CD4-positive, alpha-beta T cell treated with Interleukin-17A for 4 hours (primary cell): ENCODE results near the gene FAM193A.
"Not testable (repeated sequence)": the region's sequence is repeated elsewhere in the genome, so short reads cannot be mapped to it uniquely, and the experiment has no call there.

Source experiments
- DNase-seq: peaks from one replicate; pipeline ENCODE4 v3.0.0-alpha.2; 2020; ENCODE audit warnings: mixed read lengths

FAM193A gene

GRCh38 chr4:2574863-2575262 lies 38.4 kb downstream of the FAM193A start:
- DNase-seq, result no peak

DNA sequence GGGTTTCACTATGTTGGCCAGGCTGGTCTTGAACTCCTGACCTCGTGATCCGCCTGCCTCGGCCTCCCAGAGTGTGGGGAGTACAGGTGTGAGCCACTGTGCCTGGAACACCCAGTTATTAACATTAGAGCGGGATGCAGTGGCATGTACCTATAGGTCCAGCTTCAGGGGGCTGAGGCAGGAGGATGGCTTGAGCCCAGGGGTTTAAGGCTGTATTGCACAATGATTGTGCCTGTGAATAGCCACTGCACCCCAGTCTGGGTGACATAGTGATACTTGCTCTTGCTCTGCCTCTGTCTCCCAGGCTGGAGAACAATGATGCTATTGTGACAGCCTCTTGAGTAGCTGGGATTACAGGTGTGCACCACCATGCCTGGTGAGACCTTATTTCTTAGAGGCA lies 39.8 kb downstream of the FAM193A start:
- no peak for DNase-seq

DNA sequence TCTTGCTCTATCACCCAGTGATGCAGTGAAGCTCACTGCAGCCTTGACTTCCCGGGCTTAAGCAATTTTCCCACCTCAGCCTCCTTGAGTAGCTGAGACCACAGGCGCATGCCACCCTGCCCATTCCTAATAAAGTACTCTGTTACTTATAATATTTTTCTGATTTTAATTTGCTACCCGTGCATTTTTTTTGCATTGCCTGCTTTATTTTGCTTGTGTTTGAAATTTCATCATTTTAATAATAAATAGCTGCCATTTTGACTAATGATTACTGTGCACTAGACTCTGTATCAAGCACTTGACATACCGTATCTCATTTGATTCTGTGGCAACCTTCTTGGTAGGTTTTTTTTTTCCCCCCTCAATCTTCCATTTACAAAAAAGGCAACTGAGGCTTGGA lies 41.7 kb downstream of the FAM193A start:
- no peak for DNase-seq

DNA sequence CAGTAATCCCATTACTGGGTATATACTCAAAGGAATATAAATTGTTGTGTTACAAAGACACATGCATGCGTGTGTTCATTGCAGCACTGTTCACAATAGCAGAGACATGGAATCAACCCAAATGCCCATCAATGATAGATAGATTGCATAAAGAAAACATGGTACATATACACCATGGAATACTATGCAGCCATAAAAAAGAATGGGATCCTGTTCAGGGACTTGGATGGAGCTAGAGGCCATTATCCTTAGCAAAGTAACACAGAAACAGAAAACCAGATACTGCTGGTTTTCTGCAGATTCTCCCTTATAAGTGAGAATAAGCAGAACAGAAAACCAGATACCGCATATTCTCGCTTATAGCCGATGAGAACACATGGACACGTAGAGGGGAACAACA lies 43.5 kb downstream of the FAM193A start:
- DNase-seq, result no peak

DNA sequence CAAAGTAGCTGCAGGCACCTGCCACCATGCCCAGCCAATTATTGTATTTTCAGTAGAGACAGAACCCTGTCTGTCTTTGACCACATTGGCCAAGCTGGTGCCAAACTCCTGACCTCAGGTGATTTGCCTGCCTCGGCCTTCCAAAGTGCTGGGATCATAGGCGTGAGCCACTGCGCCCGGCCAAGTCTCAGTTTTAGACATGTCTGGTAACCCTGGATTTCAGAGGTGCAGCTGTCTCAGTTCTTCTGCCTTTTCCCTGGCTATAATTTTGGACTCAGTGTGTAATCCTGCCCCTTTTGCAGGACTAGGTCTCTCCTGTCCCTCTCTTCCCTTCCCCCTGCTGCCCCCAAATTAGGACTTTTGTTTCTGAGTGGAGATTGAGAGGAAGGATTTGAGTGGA lies 46.6 kb downstream of the FAM193A start:
- no peak for DNase-seq

- DNase-seq, result no peak
Observed at GRCh38 chr4:2583517-2583916, 47.1 kb downstream of the FAM193A start.

DNA sequence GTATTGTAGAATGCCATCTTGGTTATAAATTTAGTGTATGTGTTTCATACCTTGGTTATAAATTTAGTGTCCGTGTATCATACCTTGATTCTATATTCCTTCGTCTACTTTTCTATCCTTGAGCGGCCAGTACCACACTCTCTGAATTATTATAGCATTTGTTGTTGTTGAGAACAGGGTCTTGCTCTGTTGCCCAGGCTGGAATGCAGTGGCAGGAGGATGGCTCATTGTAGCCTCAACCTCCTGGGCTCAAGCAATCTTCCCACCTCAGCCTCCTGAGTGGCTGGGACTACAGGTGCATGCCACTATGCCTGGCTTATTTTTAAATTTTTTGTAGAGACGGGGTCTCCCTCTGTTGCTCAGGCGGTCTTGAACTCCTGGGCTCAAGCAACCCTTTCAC lies 50.1 kb downstream of the FAM193A start:
- no peak for DNase-seq

DNA sequence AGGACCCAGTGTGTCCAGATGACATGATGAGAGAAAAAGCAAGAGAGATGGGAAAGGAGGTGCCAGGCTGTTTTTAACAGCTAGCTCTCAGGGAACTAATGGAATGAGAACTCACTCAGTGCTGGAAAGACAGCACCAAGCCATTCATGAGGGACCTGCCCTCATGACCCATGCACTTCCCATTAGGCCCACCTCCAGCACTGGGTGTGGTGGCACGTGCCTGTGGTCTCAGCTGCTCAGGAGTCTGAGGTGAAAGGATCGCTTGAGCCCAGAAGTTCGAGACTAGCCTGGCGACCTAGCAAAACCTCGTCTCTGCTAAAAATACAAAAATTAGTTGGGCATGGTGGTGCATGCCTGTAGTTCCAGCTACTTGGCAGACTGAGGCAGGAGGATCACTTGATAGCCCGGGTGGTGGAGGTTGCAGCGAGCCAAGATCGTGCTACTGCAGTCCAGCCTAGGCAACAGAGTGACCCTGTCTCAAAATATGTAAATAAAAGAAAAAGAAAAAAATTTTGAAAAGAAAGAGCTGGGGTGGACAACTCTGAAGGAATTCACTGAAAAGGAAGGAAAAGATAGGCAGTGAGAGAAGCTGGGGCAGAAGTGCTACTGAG lies 50.9 kb downstream of the FAM193A start:
- DNase-seq, result no peak

DNA sequence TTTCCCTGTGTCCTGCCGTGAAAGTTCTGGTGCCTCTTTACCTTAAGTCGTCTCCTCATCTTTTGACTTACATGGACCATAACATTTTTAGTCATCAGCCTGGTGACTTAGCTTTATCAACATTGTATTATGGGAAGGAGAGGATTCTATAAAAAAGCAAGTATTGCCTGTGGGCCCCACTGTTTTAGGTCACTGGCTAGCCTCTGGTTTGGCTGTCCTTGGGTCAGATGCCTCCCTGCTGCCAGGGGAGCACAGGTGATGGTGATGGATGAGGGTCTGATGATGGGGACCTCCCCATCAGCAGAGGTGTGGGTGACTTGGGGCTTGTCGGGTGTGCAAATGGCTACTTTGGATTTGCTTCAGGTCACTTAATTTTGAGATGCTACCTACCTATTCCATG lies 51.8 kb downstream of the FAM193A start:
- no peak for DNase-seq

DNA sequence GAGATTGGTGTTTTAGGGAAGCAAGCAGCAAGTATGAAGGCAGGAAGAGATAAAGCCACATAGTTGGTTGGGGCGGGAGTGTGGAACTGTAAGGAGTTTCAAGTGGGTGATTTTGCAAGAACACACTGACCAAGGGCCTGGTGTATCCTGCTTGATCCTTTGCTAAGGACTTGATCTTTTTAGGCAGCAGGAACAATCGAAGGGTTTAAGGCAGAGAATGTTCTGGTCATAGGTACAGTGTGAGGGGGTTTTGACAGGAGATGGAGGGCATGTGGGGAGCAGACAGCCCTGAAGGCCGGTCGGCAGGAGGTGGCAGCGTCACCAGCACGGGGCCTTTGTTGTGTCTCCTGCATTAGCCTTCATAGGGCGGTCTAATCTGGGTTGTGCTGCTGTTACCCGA lies 54.7 kb downstream of the FAM193A start:
- no peak for DNase-seq

- not testable (repeated sequence) for DNase-seq
Observed at GRCh38 chr4:2592014-2592413, 55.6 kb downstream of the FAM193A start.

DNA sequence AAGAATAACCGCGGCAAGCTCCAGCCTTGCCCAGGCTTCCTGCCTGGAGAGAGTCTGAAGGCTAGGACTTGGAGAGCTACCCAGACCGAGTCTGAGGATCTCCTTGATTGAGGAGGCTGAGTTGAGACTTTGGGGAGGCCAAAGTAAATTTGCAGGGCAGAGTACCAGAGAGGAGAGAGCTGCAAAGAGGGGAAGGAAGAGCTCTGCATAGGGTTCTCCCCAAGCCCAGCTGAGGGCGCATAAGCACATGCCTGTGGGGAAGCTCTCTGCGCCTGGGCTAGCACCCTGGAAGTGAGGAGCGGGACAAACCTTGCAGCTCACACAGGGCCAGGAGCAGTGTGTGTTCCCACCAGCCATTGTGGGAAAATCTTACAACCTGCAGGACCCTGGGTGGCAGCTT lies 56.1 kb downstream of the FAM193A start:
- no peak for DNase-seq

DNA sequence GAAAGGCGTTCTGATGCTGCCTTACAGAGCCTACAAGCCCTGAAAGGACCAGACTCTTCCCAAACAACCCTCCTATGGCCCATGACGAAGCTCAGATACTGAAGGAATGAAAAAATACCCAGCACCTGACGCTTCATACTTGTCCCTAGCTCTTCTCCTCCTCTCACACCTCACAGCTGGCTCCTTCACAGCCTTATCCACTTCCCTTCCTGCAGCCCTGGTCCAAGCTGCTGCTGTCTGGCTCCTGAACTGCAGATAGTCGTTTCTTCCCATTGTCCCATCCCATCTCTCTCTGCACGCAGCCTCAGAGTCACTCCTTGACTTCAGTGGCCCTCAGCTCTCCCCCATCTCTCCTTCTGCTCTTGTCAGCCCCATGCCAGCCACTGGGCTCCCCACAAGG lies 56.6 kb downstream of the FAM193A start:
- DNase-seq, result no peak

- no peak for DNase-seq
Observed at GRCh38 chr4:2595436-2595835, 59.0 kb downstream of the FAM193A start.

DNA sequence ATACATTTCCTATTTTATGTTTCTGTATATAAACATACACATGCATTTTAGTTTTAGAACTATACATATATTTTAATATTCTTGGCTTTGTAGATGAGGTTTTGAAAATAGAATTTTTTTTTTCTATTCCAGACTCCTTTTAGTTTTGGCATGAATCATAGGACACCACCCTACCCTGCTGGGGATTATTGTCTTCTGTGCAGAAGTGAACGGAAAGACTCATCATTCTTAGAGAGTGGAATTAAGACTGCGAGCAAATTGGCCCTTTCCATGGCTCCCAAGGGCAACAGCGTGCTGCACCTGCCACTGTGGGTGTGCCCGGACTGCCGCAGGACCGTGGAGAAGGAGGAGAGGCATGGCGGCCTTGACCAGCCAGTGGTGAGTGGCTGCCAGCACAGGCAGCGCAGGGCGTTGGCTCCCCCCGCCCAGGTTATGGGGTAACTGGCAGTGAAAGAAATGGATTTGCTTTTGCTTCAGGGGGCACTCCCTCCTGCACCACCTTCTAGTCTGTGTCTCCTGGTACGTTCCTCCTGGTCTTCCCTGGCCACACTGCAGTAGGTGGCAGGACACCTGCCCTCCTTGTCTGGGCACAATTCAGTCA lies 59.6 kb downstream of the FAM193A start:
- no peak for DNase-seq

DNA sequence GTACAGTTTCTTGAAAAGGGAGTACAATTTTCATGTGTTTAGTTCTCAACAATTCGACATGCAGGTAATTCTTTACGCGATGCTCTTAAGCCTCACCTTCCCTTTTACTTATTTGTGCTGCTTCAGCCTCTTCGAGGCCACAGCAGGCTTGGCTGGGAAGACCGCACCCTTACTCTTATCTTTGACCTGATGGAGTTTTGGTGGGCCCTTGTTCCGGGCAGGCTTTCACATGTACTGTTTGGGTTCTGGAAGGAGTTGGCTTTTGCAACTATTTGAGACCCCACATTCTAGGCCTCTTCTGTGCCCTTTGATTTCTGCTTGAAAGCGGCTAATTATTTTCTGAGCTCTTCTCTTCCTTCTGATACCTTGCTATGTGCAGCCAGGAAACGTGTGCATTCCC lies 60.2 kb downstream of the FAM193A start:
- no peak for DNase-seq

- no peak for DNase-seq
Observed at GRCh38 chr4:2598511-2599303, 62.3 kb downstream of the FAM193A start.

GRCh38 chr4:2599304-2599654 lies 62.8 kb downstream of the FAM193A start:
- DNase-seq, result no peak

GRCh38 chr4:2600878-2601277 lies 64.4 kb downstream of the FAM193A start:
- no peak for DNase-seq

DNA sequence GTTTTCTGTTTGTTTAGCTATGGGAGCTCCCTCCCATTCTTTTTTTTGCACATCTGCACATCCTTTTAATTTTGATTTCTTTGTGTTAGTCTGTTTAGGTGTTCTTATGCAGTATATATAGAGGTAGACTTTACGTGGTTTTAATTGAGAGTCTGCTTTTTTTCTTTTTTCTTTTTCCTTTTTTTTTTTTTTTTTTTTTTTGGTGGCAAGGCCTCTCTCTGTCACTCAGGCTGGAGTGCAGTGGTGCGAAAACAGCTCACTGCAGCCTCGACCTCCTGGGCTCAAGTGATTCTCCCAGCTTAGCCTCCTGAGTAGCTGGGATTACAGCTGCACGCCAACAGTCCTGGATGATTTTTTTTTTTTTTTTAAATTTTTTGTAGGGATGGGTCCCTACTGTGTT lies 68.2 kb downstream of the FAM193A start:
- no peak for DNase-seq

- no peak for DNase-seq
Observed at GRCh38 chr4:2606960-2607506, 70.6 kb downstream of the FAM193A start.

DNA sequence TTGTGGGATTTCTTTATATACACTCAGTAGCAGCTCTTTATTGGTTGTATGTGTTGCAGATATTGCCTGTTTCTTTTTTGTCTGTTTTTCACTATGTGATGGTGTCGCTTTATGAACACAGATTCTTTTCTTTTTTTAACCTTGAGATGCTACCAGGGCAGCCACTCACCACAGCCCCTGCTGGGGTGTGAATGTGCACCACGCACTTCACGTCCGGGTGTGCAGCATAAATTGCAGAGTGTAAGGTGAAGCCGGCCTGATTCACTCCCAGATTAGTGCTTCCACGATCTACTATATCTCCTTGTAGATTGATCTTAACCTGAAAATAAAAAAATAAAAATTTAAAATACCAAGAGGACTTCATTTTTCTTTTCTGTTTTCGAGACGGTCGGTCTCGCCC lies 71.4 kb downstream of the FAM193A start:
- DNase-seq, result no peak

GRCh38 chr4:2608291-2608690 lies 71.8 kb downstream of the FAM193A start:
- no peak for DNase-seq

- DNase-seq, result no peak
Observed at GRCh38 chr4:2615821-2616220, 79.4 kb downstream of the FAM193A start.
